ENCODE results near the gene IRAK1. TPM values are rescaled to one million over a fixed set of nuclear protein-coding genes. Genes with fewer than 3 reads are reported as not detected.

The IRAK1 gene
- total and polyA plus RNA-seq, 2 donors (not counting 3 experiments of a cell fraction or from before 2014, with no cell fraction given): 63.6 to 138 TPM

- no peak for TF ChIP-seq JUN (IDR thresholded peaks at IDR 0.05; ENCODE audit: borderline replicate concordance, insufficient read depth, insufficient read length, low read depth)
- TF ChIP-seq POLR2AphosphoS5 (IDR thresholded peaks at IDR 0.05; ENCODE audit: insufficient read depth, low read depth, low read length): no peak
- peak overlapping the region; percentile 19 for H3K9ac ChIP-seq (replicated peaks; ENCODE audit: extremely low read depth, insufficient read depth, low read length)
- H3K36me3 ChIP-seq (ENCODE audit: control insufficient read depth in 2 of 2, extremely low read depth in 1 of 2, insufficient read depth in 2 of 2, low read length in 2 of 2): no peaks in the 10 kb centered on the region
- no peaks in the 10 kb centered on the region for H4K20me1 ChIP-seq (replicated peaks; ENCODE audit: control insufficient read depth, extremely low read depth, insufficient read depth, low read length)
- peaks cover 45% of the 10 kb centered on the region for H3K4me1 ChIP-seq (ENCODE audit: control insufficient read depth, extremely low read depth, insufficient read depth, low read length)
- no peak overlapping the region for H3K27ac ChIP-seq (ENCODE audit: insufficient read depth, low read depth, low read length)
- ChIA-PET POLR2A (interaction anchor here (0.6 kb wide), 1 partner anchor 40 kb away, joined by 4 read pairs; no protein-coding TSS in a partner anchor), CTCF (no interaction called here)
- no peak overlapping the region for H2AFZ ChIP-seq (ENCODE audit: low read depth, low read length)
- H3K4me2 ChIP-seq (ENCODE audit: insufficient read depth, low read length): peak overlapping the region; percentile 70
- FAIRE-seq (no peak), DNase-seq (ENCODE audit: low read depth, low spot score) (peak; percentile 23)
- peak overlapping the region; percentile 68 to 76 (median 69) for H3K4me3 ChIP-seq (replicated peaks in 1 of 3; ENCODE audit: insufficient read depth in 1 of 3, low read depth in 1 of 3, low read length in 3 of 3)
- H3K9me1 ChIP-seq (replicated peaks; ENCODE audit: control insufficient read depth, extremely low read depth, insufficient read depth, low read length): no peaks in the 10 kb centered on the region
- dilution Hi-C loops (cut with MboI; ENCODE audit: extremely low pct_ligation_motif_present, low sequenced_read_pairs): no loop called here
- no TSS peak for BruUV-seq (replicated peaks)
- peaks cover 64% of the 10 kb centered on the region for H3K79me2 ChIP-seq (ENCODE audit: control insufficient read depth, insufficient read depth, low read length)
- intact Hi-C loops (cut with micrococcal nuclease): loop anchor here (2.0 kb wide), 1 partner anchor 17 kb away; no protein-coding TSS in a partner anchor
- no peaks in the 10 kb centered on the region for H3K9me3 ChIP-seq (replicated peaks; ENCODE audit: control insufficient read depth, insufficient read depth, low read length)
- H3K27me3 ChIP-seq (ENCODE audit: control insufficient read depth in 2 of 2, insufficient read depth in 2 of 2, low read length in 2 of 2): no peaks in the 10 kb centered on the region
Observed at GRCh38 chrX:153969904-153970356, 49.8 kb downstream of the IRAK1 start.

GRCh38 chrX:153969125-153969903, 50.4 kb downstream of the IRAK1 start:
- Histone ChIP-seq H3K9me1 (replicated peaks; ENCODE audit: control insufficient read depth, extremely low read depth, insufficient read depth, low read length) (no peaks in the 10 kb centered on the region), H3K4me2 (ENCODE audit: insufficient read depth, low read length) (peak overlapping the region; percentile 70), H3K4me1 (ENCODE audit: control insufficient read depth, extremely low read depth, insufficient read depth, low read length) (peaks cover 40% of the 10 kb centered on the region), H3K4me3 (replicated peaks in 1 of 3; ENCODE audit: insufficient read depth in 1 of 3, low read depth in 1 of 3, low read length in 3 of 3) (peak overlapping the region; percentile 68 to 76 (median 69)), H3K36me3 (ENCODE audit: control insufficient read depth in 2 of 2, extremely low read depth in 1 of 2, insufficient read depth in 2 of 2, low read length in 2 of 2) (no peaks in the 10 kb centered on the region), H3K9ac (replicated peaks; ENCODE audit: extremely low read depth, insufficient read depth, low read length) (peak overlapping the region; percentile 19), H4K20me1 (replicated peaks; ENCODE audit: control insufficient read depth, extremely low read depth, insufficient read depth, low read length) (no peaks in the 10 kb centered on the region), H3K27me3 (ENCODE audit: control insufficient read depth in 2 of 2, insufficient read depth in 2 of 2, low read length in 2 of 2) (no peaks in the 10 kb centered on the region), H3K9me3 (replicated peaks; ENCODE audit: control insufficient read depth, insufficient read depth, low read length) (no peaks in the 10 kb centered on the region), H3K79me2 (ENCODE audit: control insufficient read depth, insufficient read depth, low read length) (peaks cover 70% of the 10 kb centered on the region), H2AFZ (ENCODE audit: low read depth, low read length) (no peak overlapping the region), H3K27ac (ENCODE audit: insufficient read depth, low read depth, low read length) (no peak overlapping the region)
- intact Hi-C loops (cut with micrococcal nuclease): loop anchor here (2.0 kb wide), 1 partner anchor 17 kb away; no protein-coding TSS in a partner anchor
- DNase-seq (ENCODE audit: low read depth, low spot score) (no peak), FAIRE-seq (peak; percentile 69)
- POLR2A ChIA-PET: interaction anchor here (0.6 kb wide), 1 partner anchor 40 kb away, joined by 4 read pairs; no protein-coding TSS in a partner anchor
- dilution Hi-C loops (cut with MboI; ENCODE audit: extremely low pct_ligation_motif_present, low sequenced_read_pairs): no loop called here
- BruUV-seq (replicated peaks): TSS peak; percentile 6
- no peak for TF ChIP-seq POLR2AphosphoS5 (IDR thresholded peaks at IDR 0.05; ENCODE audit: insufficient read depth, low read depth, low read length)
- no peak for TF ChIP-seq MYC (IDR thresholded peaks at IDR 0.05; ENCODE audit: low read depth, low read length)
- TF ChIP-seq CTCF (IDR thresholded peaks at IDR 0.05; ENCODE audit: extremely low read depth in 1 of 2, insufficient read depth in 1 of 2, low read depth in 1 of 2, low read length in 2 of 2): peak in 1 of 2 donors; percentile 20
- TF ChIP-seq FOS (IDR thresholded peaks at IDR 0.05; ENCODE audit: borderline replicate concordance, insufficient read depth, low read length): no peak
- no peak for TF ChIP-seq JUN (IDR thresholded peaks at IDR 0.05; ENCODE audit: borderline replicate concordance, insufficient read depth, insufficient read length, low read depth)
- no peak for TF ChIP-seq MAX (IDR thresholded peaks at IDR 0.05; ENCODE audit: insufficient read depth, insufficient read length)
- no peak for TF ChIP-seq POLR2A (IDR thresholded peaks at IDR 0.05; ENCODE audit: low read depth, low read length)
- CTCF ChIA-PET: interaction anchor here (1.8 to 1.9 kb wide), 2 partner anchors 22 to 44 kb away, joined by 4 to 6 read pairs; no protein-coding TSS in a partner anchor

Measured in endothelial cell of umbilical vein (primary cell).